SU-DHL-6 (cell line): ENCODE results near the gene RAB11B.
A peak's percentile ranks its signal among the peaks of the same experiment; 100 is the strongest.
"Not testable (repeated sequence)": the region's sequence is repeated elsewhere in the genome, so short reads cannot be mapped to it uniquely, and the experiment has no call there.

Source experiments
- H2AFZ ChIP-seq: fragments of 200-600 bp; sonication (generic); 2 replicates; pipeline ENCODE4 v1.6.1; 2014; ENCODE audit warnings: low read depth, mild to moderate bottlenecking, moderate library complexity, mixed read lengths, antibody characterized with exemption, low read length; ENCODE audit not compliant: severe bottlenecking
- H3F3A ChIP-seq: fragments of 200-600 bp; shearing (Covaris generic); 2 replicates; pipeline ENCODE4 v1.6.0; 2016; ENCODE audit warnings: antibody characterized with exemption, mild to moderate bottlenecking; ENCODE audit not compliant: insufficient read depth
- H3K27ac ChIP-seq: fragments of 200-600 bp; sonication (generic); 2 replicates; pipeline ENCODE4 v1.5.1; 2016; ENCODE audit warnings: low read depth, mild to moderate bottlenecking, low read length, moderate library complexity, mixed read lengths
- H3K27me3 ChIP-seq: fragments of 200-600 bp; sonication (generic), shearing (Covaris generic); 2 replicates; pipeline ENCODE4 v1.6.0; 2014; ENCODE audit warnings: mild to moderate bottlenecking, low read length
- H3K36me3 ChIP-seq: fragments of 200-600 bp; sonication (generic); 2 replicates; pipeline ENCODE4 v1.6.1; 2014; ENCODE audit warnings: mild to moderate bottlenecking, low read length, mixed read lengths
- H3K4me2 ChIP-seq: fragments of 300-600, 200-600 bp; shearing (Covaris generic), sonication (generic); 2 replicates; pipeline ENCODE4 v1.6.0; 2014; ENCODE audit warnings: low read length, low read depth, mild to moderate bottlenecking; ENCODE audit not compliant: poor library complexity, severe bottlenecking
- H3K4me3 ChIP-seq: fragments of 200-600 bp; sonication (generic); 2 replicates; pipeline ENCODE4 v1.5.1; 2014; ENCODE audit warnings: antibody characterized with exemption, low read length, mild to moderate bottlenecking, mixed read lengths; ENCODE audit not compliant: insufficient read depth, poor library complexity, severe bottlenecking
- H3K79me2 ChIP-seq: fragments of 200-600 bp; sonication (generic); 2 replicates; pipeline ENCODE4 v1.6.1; 2014; ENCODE audit warnings: mild to moderate bottlenecking, low read length, moderate library complexity; ENCODE audit not compliant: insufficient read depth
- H3K9ac ChIP-seq: fragments of 200-600 bp; sonication (generic); 2 replicates; pipeline ENCODE4 v1.7.0; 2014; ENCODE audit warnings: mild to moderate bottlenecking, low read length
- H3K9me2 ChIP-seq: fragments of 200-600 bp; sonication (generic); replicated peaks from 2 replicates; pipeline ENCODE4 v1.6.1; 2014; ENCODE audit warnings: low read length; ENCODE audit not compliant: insufficient read depth
- H3K9me3 ChIP-seq: fragments of 200-600 bp; sonication (generic); 2 replicates; pipeline ENCODE4 v1.6.1; 2014; ENCODE audit warnings: low read length, mixed read lengths; ENCODE audit not compliant: insufficient read depth
- H4K20me1 ChIP-seq: fragments of 200-600 bp; sonication (generic); 2 replicates; pipeline ENCODE4 v1.6.1; 2014; ENCODE audit warnings: low read depth, mild to moderate bottlenecking, antibody characterized with exemption, low read length, moderate library complexity, mixed read lengths
- EZH2phosphoT487 ChIP-seq: fragments of 200-600 bp; sonication (generic), shearing (Covaris generic); conservative IDR thresholded peaks from 2 replicates; pipeline ENCODE4 v1.6.1; 2018; ENCODE audit warnings: mild to moderate bottlenecking, antibody characterized with exemption, low read length, moderate library complexity, mixed read lengths
- TF ChIP-seq, protein P1 (sequence below): fragments of 200-600 bp; sonication (generic); IDR thresholded peaks from one replicate; pipeline ENCODE4 v1.5.1; 2017; ENCODE audit warnings: antibody characterized with exemption, mild to moderate bottlenecking, low read length, moderate library complexity; ENCODE audit not compliant: insufficient read depth, poor library complexity, severe bottlenecking

The RAB11B gene

DNA sequence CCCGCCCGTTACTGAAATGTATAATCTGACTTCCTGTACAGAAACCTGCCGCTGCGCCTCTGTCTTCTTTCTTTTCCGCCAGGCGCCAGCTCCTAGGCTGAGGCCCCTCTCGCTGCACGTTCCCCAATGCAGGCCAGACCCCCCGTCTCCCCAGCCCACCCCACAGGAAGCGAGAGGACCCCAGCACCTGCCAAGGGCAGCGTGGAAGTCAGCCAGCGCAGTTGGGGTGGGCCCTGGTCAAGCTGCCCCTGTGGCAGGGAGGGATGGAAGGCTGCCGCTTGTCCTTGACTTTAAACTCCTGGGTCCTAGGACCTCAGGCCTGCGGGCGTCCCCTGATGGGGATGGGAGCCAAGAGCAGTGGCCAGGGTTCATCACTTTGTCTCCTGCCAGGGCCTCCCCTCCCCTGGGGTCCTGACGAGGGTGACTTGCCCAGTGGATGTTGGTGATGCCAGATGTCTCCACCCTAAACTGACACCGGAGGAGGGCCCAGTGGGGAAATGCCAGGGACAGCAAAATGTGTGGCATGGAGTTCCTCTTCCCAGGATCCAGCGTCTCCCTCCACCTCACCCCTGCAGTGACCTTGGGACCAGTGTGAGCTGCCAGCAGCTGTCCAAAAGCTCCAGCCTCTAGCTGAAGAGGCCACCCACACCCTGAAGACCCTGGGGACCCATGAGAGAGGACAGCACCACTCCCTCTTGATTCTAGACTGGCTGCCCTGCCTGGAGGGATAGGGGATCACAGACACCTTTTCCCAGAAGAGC lies 14.4 kb downstream of the RAB11B start:
- no peaks in the 10 kb centered on the region for H3K9me2 ChIP-seq
- H3K9me3 ChIP-seq: no peaks in the 10 kb centered on the region
- no peak for TF ChIP-seq EZH2phosphoT487
- TF ChIP-seq, protein P1, sequence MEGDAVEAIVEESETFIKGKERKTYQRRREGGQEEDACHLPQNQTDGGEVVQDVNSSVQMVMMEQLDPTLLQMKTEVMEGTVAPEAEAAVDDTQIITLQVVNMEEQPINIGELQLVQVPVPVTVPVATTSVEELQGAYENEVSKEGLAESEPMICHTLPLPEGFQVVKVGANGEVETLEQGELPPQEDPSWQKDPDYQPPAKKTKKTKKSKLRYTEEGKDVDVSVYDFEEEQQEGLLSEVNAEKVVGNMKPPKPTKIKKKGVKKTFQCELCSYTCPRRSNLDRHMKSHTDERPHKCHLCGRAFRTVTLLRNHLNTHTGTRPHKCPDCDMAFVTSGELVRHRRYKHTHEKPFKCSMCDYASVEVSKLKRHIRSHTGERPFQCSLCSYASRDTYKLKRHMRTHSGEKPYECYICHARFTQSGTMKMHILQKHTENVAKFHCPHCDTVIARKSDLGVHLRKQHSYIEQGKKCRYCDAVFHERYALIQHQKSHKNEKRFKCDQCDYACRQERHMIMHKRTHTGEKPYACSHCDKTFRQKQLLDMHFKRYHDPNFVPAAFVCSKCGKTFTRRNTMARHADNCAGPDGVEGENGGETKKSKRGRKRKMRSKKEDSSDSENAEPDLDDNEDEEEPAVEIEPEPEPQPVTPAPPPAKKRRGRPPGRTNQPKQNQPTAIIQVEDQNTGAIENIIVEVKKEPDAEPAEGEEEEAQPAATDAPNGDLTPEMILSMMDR: no peak
- H4K20me1 ChIP-seq: no peaks in the 10 kb centered on the region
- H3K36me3 ChIP-seq: no peaks in the 10 kb centered on the region
- H3K27me3 ChIP-seq: no peaks in the 10 kb centered on the region
- no peak overlapping the region for H3K4me3 ChIP-seq
- no peak overlapping the region for H3K9ac ChIP-seq
- H2AFZ ChIP-seq: no peak overlapping the region
- H3K4me2 ChIP-seq: no peak overlapping the region
- no peak overlapping the region for H3K27ac ChIP-seq
- no peaks in the 10 kb centered on the region for H3F3A ChIP-seq
- no peaks in the 10 kb centered on the region for H3K79me2 ChIP-seq

DNA sequence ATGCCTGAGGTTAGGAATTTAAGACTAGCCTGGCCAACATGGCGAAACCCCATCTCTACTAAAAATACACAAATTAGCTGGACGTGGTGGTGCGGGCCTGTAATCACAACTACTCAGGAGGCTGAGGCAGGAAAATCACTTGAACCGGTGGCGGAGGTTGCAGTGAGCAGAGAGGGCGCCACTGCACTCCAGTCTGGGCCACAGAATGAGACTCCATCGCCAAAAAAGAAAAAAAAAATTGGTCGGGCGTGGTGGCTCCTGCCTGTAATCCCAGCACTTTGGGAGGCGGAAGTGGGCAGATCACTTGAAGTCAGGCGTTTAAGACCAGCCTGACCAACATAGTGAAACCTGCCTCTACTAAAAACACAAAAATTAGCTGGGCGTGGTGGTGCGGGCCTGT lies 20.6 kb downstream of the RAB11B start:
- not testable (repeated sequence) for H3K4me3 ChIP-seq, H3K9me3 ChIP-seq, H3F3A ChIP-seq, H3K79me2 ChIP-seq, H3K27ac ChIP-seq, H3K4me2 ChIP-seq, H3K9ac ChIP-seq, H3K27me3 ChIP-seq, H4K20me1 ChIP-seq, H3K9me2 ChIP-seq, H2AFZ ChIP-seq, H3K36me3 ChIP-seq

DNA sequence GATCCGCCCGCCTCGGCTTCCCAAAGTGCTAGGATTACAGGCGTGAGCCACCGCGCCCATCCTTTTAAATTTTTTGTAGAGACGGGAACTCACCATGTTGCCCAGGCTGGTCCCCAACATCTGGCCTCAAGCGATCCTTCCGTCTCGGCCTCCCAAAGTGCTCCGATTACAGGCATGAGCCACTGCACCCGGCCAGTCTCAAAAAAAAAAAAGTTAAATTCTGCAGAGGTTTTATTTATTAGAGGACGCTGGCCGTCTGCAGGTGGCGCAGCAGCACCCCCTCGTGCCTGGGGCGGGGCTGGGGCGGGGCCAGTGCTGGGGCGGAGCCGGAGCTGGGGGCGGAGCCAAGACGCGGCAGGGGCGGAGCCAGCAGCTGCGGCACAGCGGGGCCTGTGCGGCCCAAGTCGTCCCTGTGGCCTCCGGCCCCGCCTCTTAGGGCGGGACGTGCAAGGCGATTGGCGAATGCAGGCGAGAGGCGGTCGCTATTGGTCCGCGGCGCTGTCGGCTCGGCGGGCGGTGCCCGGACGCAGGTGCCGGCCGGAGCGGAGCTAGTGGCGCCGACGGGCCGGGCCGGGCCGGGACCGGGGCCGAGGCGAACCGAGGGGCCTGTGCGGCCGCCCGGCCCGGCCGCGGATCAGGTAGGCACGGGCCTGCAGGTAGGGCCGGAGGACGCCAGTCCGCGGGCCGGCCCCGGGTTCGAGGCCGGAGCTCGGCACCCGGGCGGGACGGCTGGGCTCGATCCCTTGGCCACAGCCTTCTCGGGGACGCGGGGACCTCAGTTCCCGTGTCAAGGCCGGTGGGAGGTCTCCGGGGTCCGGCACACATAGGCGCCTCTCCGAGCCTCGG lies 22.8 kb downstream of the RAB11B start, which contains the start of gene MARCHF2:
Gene MARCHF2, plus strand, starts transcription at position 523 of the 846 bp plus-strand sequence. CDS start 8,536 bp downstream, outside the sequence.
- peak within 1 kb of the TSS; percentile 89 for H2AFZ ChIP-seq
- H3K4me3 ChIP-seq: peak within 1 kb of the TSS; percentile 70
- no peaks in the 10 kb centered on the region for H3K27me3 ChIP-seq
- no peaks in the 10 kb centered on the region for H3K79me2 ChIP-seq
- H3K9me2 ChIP-seq: no peaks in the 10 kb centered on the region
- no peaks in the 10 kb centered on the region for H3F3A ChIP-seq
- TF ChIP-seq, protein P1: peak; percentile 44
- TF ChIP-seq EZH2phosphoT487: no peak
- H3K4me2 ChIP-seq: peak within 1 kb of the TSS; percentile 72
- no peaks in the 10 kb centered on the region for H3K9me3 ChIP-seq
- no peaks in the 10 kb centered on the region for H3K36me3 ChIP-seq
- no peaks in the 10 kb centered on the region for H4K20me1 ChIP-seq
- H3K27ac ChIP-seq: no peak within 1 kb of the TSS
- H3K9ac ChIP-seq: peak within 1 kb of the TSS; percentile 68

DNA sequence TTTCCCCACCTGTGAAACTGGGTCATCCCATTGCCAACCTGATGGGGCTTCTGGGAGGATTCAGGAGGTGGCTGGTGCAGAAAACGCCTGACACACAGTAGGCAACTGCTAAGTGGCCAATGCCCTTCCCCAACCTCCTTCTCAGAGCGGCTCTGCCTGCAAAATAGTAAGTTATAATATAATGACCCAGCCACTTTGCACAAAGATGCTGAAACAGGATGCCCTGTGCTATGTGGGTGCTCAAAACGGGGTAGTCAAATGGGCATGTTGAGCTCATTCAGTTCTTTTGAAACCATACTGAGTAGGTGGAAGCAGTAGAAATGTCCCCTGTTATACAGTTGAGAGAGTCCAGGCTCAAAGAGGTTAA lies 23.5 kb downstream of the RAB11B start:
- Histone ChIP-seq H3K4me2 (peak overlapping the region; percentile 72), H3K9me3 (no peaks in the 10 kb centered on the region), H2AFZ (peak overlapping the region; percentile 89), H3F3A (no peaks in the 10 kb centered on the region), H3K27me3 (no peaks in the 10 kb centered on the region), H3K27ac (no peak overlapping the region), H3K4me3 (peak overlapping the region; percentile 70), H4K20me1 (no peaks in the 10 kb centered on the region), H3K36me3 (no peaks in the 10 kb centered on the region), H3K9ac (peak overlapping the region; percentile 68), H3K79me2 (no peaks in the 10 kb centered on the region), H3K9me2 (no peaks in the 10 kb centered on the region)
- TF ChIP-seq, protein P1: no peak
- no peak for TF ChIP-seq EZH2phosphoT487
